Neural progenitor cell (in vitro differentiated cells): ENCODE measurements around the gene CAMSAP3.

ENCODE experiments used
- CTCF ChIP-seq: fragments of 200-600 bp; sonication (generic); IDR thresholded peaks from 2 replicates; pipeline ENCODE4 v1.5.1; 2017; ENCODE audit warnings: antibody characterized with exemption, mild to moderate bottlenecking
- EZH2 ChIP-seq: fragments of 200-600 bp; sonication (generic); IDR thresholded peaks from 2 replicates; pipeline ENCODE4 v1.6.1; 2017; ENCODE audit warnings: antibody characterized with exemption, mild to moderate bottlenecking, moderate library complexity

- TF ChIP-seq CTCF (no peak), EZH2 (no peak)
Measured at GRCh38 chr19:7642295-7643030, 46.8 kb downstream of the CAMSAP3 start.
